HG02852 (cell line): ENCODE measurements around the gene PLEKHG3.

ENCODE experiments used
- ATAC-seq: cut with Tn5 transposase; IDR thresholded peaks from one replicate; pipeline ENCODE4 v1.9.1; 2021; ENCODE audit warnings: mild to moderate bottlenecking, moderate library complexity; ENCODE audit not compliant: unreplicated experiment

PLEKHG3 gene

GRCh38 chr14:64725879-64726584 lies 21.8 kb downstream of the PLEKHG3 start:
- ATAC-seq = no peak

- ATAC-seq = peak; percentile 54
Measured at GRCh38 chr14:64726585-64726890, 22.3 kb downstream of the PLEKHG3 start.

- no peak for ATAC-seq
Measured at GRCh38 chr14:64727551-64728071, 23.4 kb downstream of the PLEKHG3 start.

GRCh38 chr14:64728106-64728505 lies 23.9 kb downstream of the PLEKHG3 start:
- no peak for ATAC-seq

GRCh38 chr14:64728856-64729255 lies 24.6 kb downstream of the PLEKHG3 start:
- ATAC-seq = no peak

- ATAC-seq = no peak
Measured at GRCh38 chr14:64729386-64730060, 25.3 kb downstream of the PLEKHG3 start.

GRCh38 chr14:64730061-64730440 lies 25.8 kb downstream of the PLEKHG3 start:
- ATAC-seq = no peak

GRCh38 chr14:64730681-64731080 lies 26.5 kb downstream of the PLEKHG3 start:
- no peak for ATAC-seq

DNA sequence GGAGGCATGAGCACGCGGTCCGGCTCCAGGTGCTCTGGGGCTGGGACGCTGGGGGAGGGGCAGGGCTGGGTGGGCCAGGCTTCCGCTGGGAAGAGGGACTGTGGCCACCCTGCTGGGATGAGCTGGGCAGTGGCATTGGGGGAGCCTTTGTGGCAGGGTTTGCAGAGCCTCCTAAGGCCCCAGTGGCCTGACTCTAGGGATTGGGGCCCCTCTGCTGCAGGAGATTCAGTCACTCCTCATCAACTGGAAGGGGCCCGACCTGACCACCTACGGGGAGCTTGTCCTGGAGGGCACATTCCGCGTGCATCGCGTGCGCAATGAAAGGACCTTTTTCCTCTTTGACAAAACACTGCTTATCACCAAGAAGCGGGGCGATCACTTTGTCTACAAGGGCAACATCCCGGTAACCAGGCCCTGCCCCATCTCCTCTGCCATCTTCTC lies 26.9 kb downstream of the PLEKHG3 start:
- no peak for ATAC-seq

GRCh38 chr14:64732066-64732465 lies 27.8 kb downstream of the PLEKHG3 start:
- no peak for ATAC-seq

- no peak for ATAC-seq
Measured at GRCh38 chr14:64732536-64733120, 28.4 kb downstream of the PLEKHG3 start.

GRCh38 chr14:64733321-64733720 lies 29.1 kb downstream of the PLEKHG3 start:
- no peak for ATAC-seq

- ATAC-seq = no peak
Measured at GRCh38 chr14:64733899-64734298, 29.7 kb downstream of the PLEKHG3 start.

DNA sequence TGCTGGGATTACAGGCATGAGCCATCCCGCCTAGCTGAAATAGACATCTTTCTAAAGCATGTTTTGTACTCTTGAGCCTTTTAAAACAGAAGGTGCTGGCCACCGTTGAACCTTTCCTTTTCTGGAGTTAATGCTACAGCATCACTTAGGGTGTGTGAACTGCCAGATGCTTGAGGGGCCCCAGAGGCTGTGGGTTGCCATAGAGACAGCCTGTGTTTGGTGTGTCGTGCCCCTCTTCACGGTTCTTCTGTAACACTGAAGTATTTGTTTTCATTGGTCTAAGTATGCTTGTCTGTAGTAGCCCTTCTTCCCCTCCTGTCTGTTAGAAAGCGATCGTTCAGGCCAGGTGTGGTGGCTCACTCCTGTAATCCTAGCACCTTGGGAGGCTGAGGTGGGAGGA lies 30.8 kb downstream of the PLEKHG3 start:
- no peak for ATAC-seq

- ATAC-seq = no peak
Measured at GRCh38 chr14:64736271-64737169, 32.3 kb downstream of the PLEKHG3 start.

- no peak for ATAC-seq
Measured at GRCh38 chr14:64737391-64738280, 33.4 kb downstream of the PLEKHG3 start.

- no peak for ATAC-seq
Measured at GRCh38 chr14:64738281-64738804, 34.1 kb downstream of the PLEKHG3 start.

- no peak for ATAC-seq
Measured at GRCh38 chr14:64741200-64741599, 37.0 kb downstream of the PLEKHG3 start.

DNA sequence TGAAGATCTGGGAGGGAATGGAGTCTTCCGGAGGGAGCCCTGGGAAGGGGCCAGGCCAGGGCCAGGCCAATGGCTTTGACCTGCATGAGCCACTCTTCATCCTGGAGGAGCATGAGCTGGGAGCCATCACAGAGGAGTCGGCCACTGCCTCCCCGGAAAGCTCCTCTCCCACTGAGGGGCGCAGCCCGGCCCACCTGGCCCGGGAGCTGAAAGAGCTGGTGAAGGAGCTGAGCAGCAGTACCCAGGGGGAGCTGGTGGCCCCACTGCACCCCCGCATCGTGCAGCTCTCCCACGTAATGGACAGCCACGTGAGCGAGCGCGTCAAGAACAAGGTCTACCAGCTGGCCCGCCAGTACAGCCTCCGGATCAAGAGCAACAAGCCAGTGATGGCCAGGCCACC lies 37.7 kb downstream of the PLEKHG3 start:
- ATAC-seq = no peak

DNA sequence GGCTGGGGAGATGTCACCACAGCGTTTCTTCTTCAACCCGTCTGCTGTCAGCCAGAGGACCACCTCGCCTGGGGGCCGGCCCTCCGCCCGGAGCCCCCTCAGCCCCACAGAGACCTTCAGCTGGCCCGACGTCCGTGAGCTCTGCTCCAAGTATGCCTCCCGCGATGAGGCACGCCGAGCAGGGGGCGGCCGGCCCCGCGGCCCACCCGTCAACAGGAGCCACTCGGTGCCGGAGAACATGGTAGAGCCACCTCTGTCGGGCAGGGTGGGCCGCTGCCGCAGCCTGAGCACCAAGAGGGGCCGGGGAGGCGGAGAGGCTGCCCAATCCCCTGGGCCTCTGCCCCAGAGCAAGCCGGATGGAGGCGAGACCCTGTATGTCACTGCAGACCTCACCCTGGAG lies 38.8 kb downstream of the PLEKHG3 start:
- ATAC-seq = no peak
